H1 (cell line): ENCODE data around the gene ANKRD24. TPM values are rescaled to one million over a fixed set of nuclear protein-coding genes. Genes with fewer than 3 reads are reported as not detected.

ENCODE experiments used
- ATF2 ChIP-seq: IDR thresholded peaks from 2 replicates; pipeline ENCODE4 v1.6.1; 2012; ENCODE audit warnings: low read length, inconsistent platforms
- CHD2 ChIP-seq: IDR thresholded peaks from 2 replicates; pipeline ENCODE4 v1.6.1; 2012; ENCODE audit warnings: low read length, improper control_type of control experiment
- PHF8 ChIP-seq: fragments of 200-600 bp; sonication (generic); conservative IDR thresholded peaks from 2 replicates; pipeline ENCODE4 v1.7.1; 2012; ENCODE audit warnings: low read depth, mild to moderate bottlenecking, inconsistent platforms, low read length, moderate library complexity
- SUZ12 ChIP-seq: fragments of 200-600 bp; sonication (generic); IDR thresholded peaks from 2 replicates; pipeline ENCODE4 v1.6.1; 2012; ENCODE audit warnings: mild to moderate bottlenecking, inconsistent platforms, low read length, moderate library complexity, mixed read lengths
- polyA plus RNA-seq, 7 experiments: library from polyadenylated mRNA; depleted of rRNA in 3 of 7; stranded (reverse) in 5 of 7; unstranded in 2 of 7; fragments of >200 nt in 5 of 7; fragments of 200-250 nt in 2 of 7; gene quantifications; 1 replicate in 5 of 7; 2 replicates in 1 of 7; 4 replicates in 1 of 7; pipeline versions ENCODE4 v1.2.1 to v1.2.3, GENCODE V29; 2011 to 2013; ENCODE audit warnings: missing spikeins in 2 of 7, mixed read lengths in 2 of 7
- total RNA-seq: library from RNA; stranded (reverse); fragmentation: NEBNext Ultra II Directional; extraction: Animal tissue kit (Norgen Biotek cat#: 25700); gene quantifications from 2 replicates; pipeline ENCODE4 v1.2.1, GENCODE V29; 2021

The ANKRD24 gene
- total and polyA plus RNA-seq, 2 of the 8 experiments (the other 6 are each of a cell fraction or from before 2014, with no cell fraction given): 7.6 to 14.1 TPM

GRCh38 chr19:4152241-4152998 is 30.1 kb upstream of the ANKRD24 start (continued):
- no peak for TF ChIP-seq PHF8
- no peak for TF ChIP-seq CHD2
- no peak for TF ChIP-seq SUZ12
- TF ChIP-seq ATF2: no peak
